Endothelial cell (in vitro differentiated cells): ENCODE data around the gene C9orf50. TPM values are rescaled to one million over a fixed set of nuclear protein-coding genes. Genes with fewer than 3 reads are reported as not detected.

Experiments used
- DNase-seq: peaks from one replicate; pipeline ENCODE4 v3.0.0; 2021; ENCODE audit warnings: low spot score
- H3K27ac Mint-ChIP-seq: one replicate; pipeline ENCODE4 v1.8.0; 2021; ENCODE audit warnings: mixed read lengths, inconsistent platforms; ENCODE audit not compliant: unreplicated experiment
- H3K27me3 Mint-ChIP-seq: one replicate; pipeline ENCODE4 v1.8.0; 2021; ENCODE audit warnings: mild to moderate bottlenecking, moderate library complexity, mixed read lengths, inconsistent platforms; ENCODE audit not compliant: unreplicated experiment
- H3K36me3 Mint-ChIP-seq: one replicate; pipeline ENCODE4 v1.8.0; 2021; ENCODE audit warnings: mild to moderate bottlenecking, low read depth, mixed read lengths, inconsistent platforms; ENCODE audit not compliant: unreplicated experiment
- H3K4me1 Mint-ChIP-seq: one replicate; pipeline ENCODE4 v1.8.0; 2021; ENCODE audit warnings: mild to moderate bottlenecking, mixed read lengths, inconsistent platforms; ENCODE audit not compliant: unreplicated experiment
- H3K4me3 Mint-ChIP-seq: one replicate; pipeline ENCODE4 v1.8.0; 2021; ENCODE audit warnings: mild to moderate bottlenecking, mixed read lengths, inconsistent platforms; ENCODE audit not compliant: unreplicated experiment
- H3K9me3 Mint-ChIP-seq: one replicate; pipeline ENCODE4 v1.8.0; 2021; ENCODE audit warnings: mixed read lengths, inconsistent platforms; ENCODE audit not compliant: unreplicated experiment
- total RNA-seq: library from RNA; stranded (reverse); fragmentation: NEBNext Ultra II Directional; extraction: Animal tissue kit (Norgen Biotek cat#: 25700); gene quantifications from one replicate; pipeline ENCODE4 v1.2.1, GENCODE V29; 2021; ENCODE audit not compliant: unreplicated experiment
- TF ChIP-seq, protein P1 (sequence below): fragments of 200-600 bp; sonication (generic); IDR thresholded peaks from one replicate; pipeline ENCODE4 v1.5.0; 2021; ENCODE audit warnings: antibody characterized with exemption; ENCODE audit not compliant: unreplicated experiment

C9orf50 gene
- total RNA-seq, 1 donor from 2014 or later, result not detected

GRCh38 chr9:129615407-129616285, 5.3 kb downstream of the C9orf50 start:
- H3K36me3 Mint-ChIP-seq, result peaks cover 5% of the 10 kb centered on the region
- H3K27me3 Mint-ChIP-seq, result peaks cover 10% of the 10 kb centered on the region
- TF ChIP-seq, protein P1, sequence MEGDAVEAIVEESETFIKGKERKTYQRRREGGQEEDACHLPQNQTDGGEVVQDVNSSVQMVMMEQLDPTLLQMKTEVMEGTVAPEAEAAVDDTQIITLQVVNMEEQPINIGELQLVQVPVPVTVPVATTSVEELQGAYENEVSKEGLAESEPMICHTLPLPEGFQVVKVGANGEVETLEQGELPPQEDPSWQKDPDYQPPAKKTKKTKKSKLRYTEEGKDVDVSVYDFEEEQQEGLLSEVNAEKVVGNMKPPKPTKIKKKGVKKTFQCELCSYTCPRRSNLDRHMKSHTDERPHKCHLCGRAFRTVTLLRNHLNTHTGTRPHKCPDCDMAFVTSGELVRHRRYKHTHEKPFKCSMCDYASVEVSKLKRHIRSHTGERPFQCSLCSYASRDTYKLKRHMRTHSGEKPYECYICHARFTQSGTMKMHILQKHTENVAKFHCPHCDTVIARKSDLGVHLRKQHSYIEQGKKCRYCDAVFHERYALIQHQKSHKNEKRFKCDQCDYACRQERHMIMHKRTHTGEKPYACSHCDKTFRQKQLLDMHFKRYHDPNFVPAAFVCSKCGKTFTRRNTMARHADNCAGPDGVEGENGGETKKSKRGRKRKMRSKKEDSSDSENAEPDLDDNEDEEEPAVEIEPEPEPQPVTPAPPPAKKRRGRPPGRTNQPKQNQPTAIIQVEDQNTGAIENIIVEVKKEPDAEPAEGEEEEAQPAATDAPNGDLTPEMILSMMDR, result no peak

DNA sequence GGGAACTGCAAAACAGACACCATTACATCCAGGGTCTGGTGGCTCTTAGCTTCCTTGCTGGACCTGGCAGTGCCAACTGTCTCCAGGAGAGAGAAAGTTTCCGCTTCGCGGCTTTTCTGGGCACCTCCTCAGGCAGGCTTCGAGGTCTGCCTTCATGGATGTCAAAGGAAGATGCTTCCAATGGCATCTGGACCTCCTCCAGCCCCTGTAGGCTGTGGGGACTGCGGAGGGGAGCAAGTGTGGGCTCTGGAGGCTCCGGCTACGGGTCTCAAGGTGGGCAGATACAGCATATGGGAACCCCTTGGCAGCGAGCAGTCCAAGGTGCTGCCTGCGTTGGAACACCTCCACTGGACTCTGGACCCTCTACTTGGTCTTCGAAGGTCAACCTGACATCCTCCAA, 6.0 kb downstream of the C9orf50 start:
- Mint-ChIP-seq H3K36me3 (peaks cover 5% of the 10 kb centered on the region), H3K4me3 (no peak overlapping the region), H3K9me3 (no peaks in the 10 kb centered on the region), H3K27me3 (peaks cover 10% of the 10 kb centered on the region), H3K4me1 (peaks cover 7% of the 10 kb centered on the region), H3K27ac (no peak overlapping the region)
- TF ChIP-seq, protein P1, result no peak
- DNase-seq, result no peak

More at GRCh38 chr9:129615407-129616285, 5.3 kb downstream of the C9orf50 start:
- no peaks in the 10 kb centered on the region for H3K9me3 Mint-ChIP-seq
- H3K4me1 Mint-ChIP-seq, result peaks cover 7% of the 10 kb centered on the region
- H3K27ac Mint-ChIP-seq, result no peak overlapping the region
- no peak for DNase-seq
- no peak overlapping the region for H3K4me3 Mint-ChIP-seq

DNA sequence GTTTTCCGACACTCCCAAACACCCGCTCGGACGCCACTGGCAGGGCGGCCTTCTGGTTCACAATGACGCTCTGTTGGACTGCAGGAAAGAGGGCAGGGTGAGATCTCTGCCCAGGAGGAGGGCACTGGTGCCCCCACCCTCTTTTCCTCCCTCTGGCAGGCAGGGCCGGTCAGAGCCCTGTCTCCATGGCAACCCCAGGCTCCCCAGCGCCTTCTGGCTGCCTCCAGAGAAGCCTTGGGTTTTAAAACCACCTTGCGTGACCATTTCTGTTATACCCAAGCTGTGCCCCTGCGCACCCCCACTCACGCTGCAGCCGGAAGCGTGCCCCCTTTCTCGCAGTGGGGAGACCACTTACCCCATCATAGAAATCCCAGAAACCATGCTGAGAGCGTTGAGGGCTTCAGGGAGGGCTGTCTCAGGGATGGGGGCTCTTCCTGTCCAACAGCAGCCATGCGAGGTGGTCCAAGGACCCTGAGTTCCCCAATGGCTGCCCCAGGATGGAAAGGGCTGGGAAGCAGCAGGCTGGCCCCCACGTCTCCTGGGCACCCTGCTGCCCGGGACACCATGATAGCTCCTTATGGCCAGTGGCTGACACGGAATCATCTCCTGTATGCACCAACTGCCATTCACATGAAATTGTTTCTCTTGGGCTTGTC, 7.3 kb downstream of the C9orf50 start:
- Mint-ChIP-seq H3K4me3 (no peak overlapping the region), H3K27me3 (peaks cover 6% of the 10 kb centered on the region), H3K9me3 (no peaks in the 10 kb centered on the region), H3K4me1 (peaks cover 5% of the 10 kb centered on the region), H3K36me3 (no peaks in the 10 kb centered on the region), H3K27ac (no peak overlapping the region)
- TF ChIP-seq, protein P1, result no peak
- DNase-seq, result no peak

DNA sequence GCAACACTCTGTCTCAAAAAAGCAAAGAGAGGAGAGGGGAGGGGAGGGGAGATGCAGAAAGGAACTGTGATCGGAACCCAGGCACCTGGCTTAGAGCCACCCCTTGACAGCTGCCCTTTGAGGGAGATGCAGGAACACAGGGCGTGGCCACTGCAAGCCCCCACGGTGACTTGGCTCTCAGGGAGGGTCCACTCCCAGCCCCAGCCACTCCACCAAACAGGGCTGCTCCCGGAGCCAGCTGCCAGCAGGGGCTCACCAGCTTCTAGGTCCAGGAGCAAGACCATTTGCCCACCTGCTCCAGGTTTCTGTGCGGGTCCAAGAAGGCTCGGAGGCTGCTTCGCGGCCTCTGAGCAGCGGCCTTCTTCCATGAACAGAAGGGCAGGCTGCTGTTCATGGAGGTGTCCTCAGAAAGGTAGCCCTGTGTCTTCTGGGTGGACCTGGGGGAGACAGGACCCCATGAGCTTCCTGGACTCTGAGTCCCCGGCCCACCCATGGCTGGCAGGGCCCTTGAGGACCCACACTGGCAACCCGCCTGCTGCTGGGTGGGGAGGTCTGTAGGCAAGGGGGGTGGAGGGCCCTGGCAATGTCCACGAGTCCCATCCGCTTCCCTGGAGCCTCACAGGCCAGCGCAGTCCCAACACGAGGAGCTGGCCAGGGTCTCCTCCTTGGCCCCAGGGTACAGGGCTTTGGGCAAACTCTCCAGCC, 7.9 kb downstream of the C9orf50 start:
- Mint-ChIP-seq H3K27ac (no peak overlapping the region), H3K4me1 (peaks cover 5% of the 10 kb centered on the region), H3K4me3 (no peak overlapping the region), H3K36me3 (no peaks in the 10 kb centered on the region), H3K9me3 (no peaks in the 10 kb centered on the region), H3K27me3 (peaks cover 6% of the 10 kb centered on the region)
- DNase-seq, result no peak
- TF ChIP-seq, protein P1, result no peak
